ENCODE results near the gene ZNF750. TPM values are rescaled to one million over a fixed set of nuclear protein-coding genes. Genes with fewer than 3 reads are reported as not detected.
A peak's percentile ranks its signal among the peaks of the same experiment; 100 is the strongest.

Gene ZNF750
- total RNA-seq, 1 donor from 2014 or later = not detected

DNA sequence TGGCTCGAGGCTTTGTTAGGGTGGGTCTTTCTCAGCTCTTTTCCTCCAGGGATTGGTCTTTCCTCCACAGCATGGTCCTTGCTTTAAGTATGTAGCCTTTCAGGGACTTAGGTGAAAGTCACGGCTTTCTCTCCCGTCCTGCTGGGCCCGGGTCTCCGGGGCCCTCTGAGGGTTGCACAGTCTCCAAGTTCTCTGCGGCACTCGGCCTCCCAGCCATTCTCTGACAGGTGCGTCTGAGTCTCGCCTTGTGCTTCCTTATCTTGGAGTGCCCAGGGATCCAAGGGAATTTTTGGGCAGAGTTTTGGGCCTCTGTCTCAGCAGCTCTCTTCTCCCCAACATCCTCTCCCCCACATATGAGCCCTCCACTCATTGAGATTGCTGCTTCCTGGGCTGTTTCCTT, 36.6 kb downstream of the ZNF750 start:
- H3K9me3 Mint-ChIP-seq = peaks cover 22% of the 10 kb centered on the region
- H3K4me3 Mint-ChIP-seq = no peak overlapping the region
- H3K4me3 ChIP-seq = no peak overlapping the region
- H3K79me2 ChIP-seq (ENCODE audit: low read depth) = peaks cover 17% of the 10 kb centered on the region
- H3K36me3 Mint-ChIP-seq = peaks cover 34% of the 10 kb centered on the region
- H3K9me3 ChIP-seq (ENCODE audit: low read depth) = no peaks in the 10 kb centered on the region
- H3K4me1 ChIP-seq = no peaks in the 10 kb centered on the region
- no peak overlapping the region for H3K27ac ChIP-seq
- H3K27me3 Mint-ChIP-seq (ENCODE audit: insufficient read depth, low read depth) = peaks cover 11% of the 10 kb centered on the region
- TF ChIP-seq CTCF (IDR thresholded peaks at IDR 0.05) = no peak
- TF ChIP-seq EZH2phosphoT487 (IDR thresholded peaks at IDR 0.05) = no peak
- no peak for TF ChIP-seq EZH2 (IDR thresholded peaks at IDR 0.05)
- H3K4me2 ChIP-seq = no peak overlapping the region
- no peaks in the 10 kb centered on the region for H4K20me1 ChIP-seq (ENCODE audit: low read depth)
- H3K27ac Mint-ChIP-seq = peak overlapping the region; percentile 6
- H3K27me3 ChIP-seq = no peaks in the 10 kb centered on the region
- H2AFZ ChIP-seq (replicated peaks) = no peak overlapping the region
- no peak for DNase-seq (ENCODE audit: low spot score)
- no peaks in the 10 kb centered on the region for H3K36me3 ChIP-seq
- no peaks in the 10 kb centered on the region for H3F3A ChIP-seq (ENCODE audit: low read depth)
- H3K9ac ChIP-seq = no peak overlapping the region
- H3K4me1 Mint-ChIP-seq = peaks cover 9% of the 10 kb centered on the region

DNA sequence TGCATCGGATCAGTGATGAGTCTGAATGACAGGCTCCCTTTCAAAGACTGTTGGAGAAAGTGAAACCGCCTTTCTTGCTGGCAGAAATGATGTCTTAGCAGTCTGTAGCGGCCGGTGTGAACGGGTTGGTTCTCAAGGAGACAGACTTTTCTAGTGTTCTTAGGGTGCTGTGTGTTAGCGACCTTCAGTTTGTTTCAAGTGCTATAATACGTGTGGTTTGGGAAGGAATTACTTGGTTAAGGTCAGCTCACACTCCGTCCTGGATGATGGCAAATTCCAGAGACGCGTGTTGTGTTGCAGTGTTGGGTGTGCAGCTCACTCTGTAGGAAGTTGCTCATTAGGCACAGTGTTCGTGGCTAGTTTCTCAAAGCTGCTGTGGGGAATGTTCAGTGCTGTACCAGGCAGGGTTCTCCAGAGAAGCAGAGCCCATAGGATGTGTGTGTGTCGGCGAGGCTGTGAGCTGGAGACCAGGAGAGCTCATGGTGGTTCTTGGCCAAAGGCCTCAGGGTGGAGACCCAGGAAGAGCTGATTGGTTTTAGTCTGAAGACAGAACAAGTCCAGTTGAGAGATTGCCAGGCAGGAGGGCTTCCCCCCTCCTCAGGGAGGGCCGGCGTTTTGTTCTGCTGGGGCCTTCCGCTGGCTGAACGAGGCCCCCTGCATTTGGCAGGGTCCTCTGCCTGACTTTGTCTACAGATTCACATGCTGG, 37.6 kb downstream of the ZNF750 start:
- H3K27ac Mint-ChIP-seq = peak overlapping the region; percentile 61

DNA sequence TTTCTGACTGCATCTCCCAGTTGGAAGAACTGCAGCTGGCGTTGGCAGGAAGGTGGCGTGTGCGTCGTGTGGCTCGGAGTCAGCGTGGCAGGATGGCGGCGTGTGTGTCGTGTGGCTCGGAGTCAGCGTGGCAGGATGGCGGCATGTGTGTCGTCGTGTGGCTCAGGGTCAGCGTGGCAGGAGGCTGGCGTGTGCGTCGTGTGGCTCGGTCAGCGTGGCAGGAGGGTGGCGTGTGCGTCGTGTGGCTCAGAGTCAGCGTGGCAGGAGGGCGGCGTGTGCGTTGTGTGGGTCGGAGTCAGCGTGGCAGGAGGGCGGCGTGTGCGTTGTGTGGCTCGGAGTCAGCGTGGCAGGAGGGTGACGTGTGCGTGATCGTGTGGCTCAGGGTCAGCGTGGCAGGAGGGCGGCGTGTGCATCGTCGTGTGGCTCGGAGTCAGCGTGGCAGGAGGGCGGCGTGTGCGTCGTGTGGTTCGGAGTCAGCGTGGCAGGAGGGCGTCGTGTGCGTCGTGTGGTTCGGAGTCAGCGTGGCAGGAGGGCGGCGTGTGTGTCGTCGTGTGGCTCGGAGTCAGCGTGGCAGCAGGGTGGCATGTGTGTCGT, 38.3 kb downstream of the ZNF750 start:
- H3K36me3 ChIP-seq = no peaks in the 10 kb centered on the region
- H3K27me3 ChIP-seq = no peaks in the 10 kb centered on the region
- DNase-seq (ENCODE audit: low spot score) = no peak
- no peak overlapping the region for H3K27ac ChIP-seq
- peak overlapping the region; percentile 1 for H3K4me3 Mint-ChIP-seq
- peaks cover 11% of the 10 kb centered on the region for H3K27me3 Mint-ChIP-seq (ENCODE audit: insufficient read depth, low read depth)
- H3K79me2 ChIP-seq (ENCODE audit: low read depth) = peaks cover 26% of the 10 kb centered on the region
- H3K9me3 Mint-ChIP-seq = peaks cover 22% of the 10 kb centered on the region
- no peak overlapping the region for H3K4me2 ChIP-seq
- no peaks in the 10 kb centered on the region for H4K20me1 ChIP-seq (ENCODE audit: low read depth)
- TF ChIP-seq EZH2phosphoT487 (IDR thresholded peaks at IDR 0.05) (no peak), CTCF (IDR thresholded peaks at IDR 0.05) (no peak), EZH2 (IDR thresholded peaks at IDR 0.05) (no peak)
- peaks cover 34% of the 10 kb centered on the region for H3K36me3 Mint-ChIP-seq
- no peaks in the 10 kb centered on the region for H3K9me3 ChIP-seq (ENCODE audit: low read depth)
- peaks cover 9% of the 10 kb centered on the region for H3K4me1 Mint-ChIP-seq
- no peak overlapping the region for H2AFZ ChIP-seq (replicated peaks)
- no peaks in the 10 kb centered on the region for H3F3A ChIP-seq (ENCODE audit: low read depth)
- H3K4me3 ChIP-seq = no peak overlapping the region
- no peak overlapping the region for H3K27ac Mint-ChIP-seq
- H3K9ac ChIP-seq = no peak overlapping the region
- H3K4me1 ChIP-seq = no peaks in the 10 kb centered on the region

More for the DNA sequence above, 37.6 kb downstream of the ZNF750 start:
- Mint-ChIP-seq H3K4me1 (peaks cover 9% of the 10 kb centered on the region), H3K9me3 (peaks cover 22% of the 10 kb centered on the region), H3K36me3 (peaks cover 34% of the 10 kb centered on the region), H3K27me3 (ENCODE audit: insufficient read depth, low read depth) (peaks cover 11% of the 10 kb centered on the region), H3K4me3 (no peak overlapping the region)
- no peak overlapping the region for H3K9ac ChIP-seq
- TF ChIP-seq CTCF (IDR thresholded peaks at IDR 0.05) (no peak), EZH2 (IDR thresholded peaks at IDR 0.05) (no peak), EZH2phosphoT487 (IDR thresholded peaks at IDR 0.05) (no peak)
- H3K27ac ChIP-seq = no peak overlapping the region
- H3K9me3 ChIP-seq (ENCODE audit: low read depth) = no peaks in the 10 kb centered on the region
- no peaks in the 10 kb centered on the region for H3K4me1 ChIP-seq
- H3K36me3 ChIP-seq = no peaks in the 10 kb centered on the region
- no peaks in the 10 kb centered on the region for H4K20me1 ChIP-seq (ENCODE audit: low read depth)
- DNase-seq (ENCODE audit: low spot score) = no peak
- H3F3A ChIP-seq (ENCODE audit: low read depth) = no peaks in the 10 kb centered on the region
- no peaks in the 10 kb centered on the region for H3K27me3 ChIP-seq
- no peak overlapping the region for H3K4me2 ChIP-seq
- H3K4me3 ChIP-seq = no peak overlapping the region
- peaks cover 18% of the 10 kb centered on the region for H3K79me2 ChIP-seq (ENCODE audit: low read depth)
- H2AFZ ChIP-seq (replicated peaks) = no peak overlapping the region

All from neural progenitor cell (in vitro differentiated cells).